Breast epithelium (tissue), 3 donors: ENCODE data around the gene CHD6.

ENCODE experiments used
- CTCF ChIP-seq, 3 donors: fragments of 450-650 bp; IDR thresholded peaks; one replicate each; pipeline ENCODE4 v1.5.1; 2016 to 2017; ENCODE audit warnings: antibody characterized with exemption in 3 of 3, mild to moderate bottlenecking in 3 of 3, moderate library complexity in 3 of 3
- POLR2A ChIP-seq: fragments of 450-650 bp; IDR thresholded peaks from one replicate; pipeline ENCODE4 v1.6.1; 2016; ENCODE audit warnings: antibody characterized with exemption, mild to moderate bottlenecking, moderate library complexity
- POLR2AphosphoS5 ChIP-seq, 3 donors: sonication (generic); formaldehyde crosslinking; IDR thresholded peaks; one replicate each; pipeline ENCODE4 v1.6.1; 2017; ENCODE audit warnings: antibody characterized with exemption in 3 of 3

DNA sequence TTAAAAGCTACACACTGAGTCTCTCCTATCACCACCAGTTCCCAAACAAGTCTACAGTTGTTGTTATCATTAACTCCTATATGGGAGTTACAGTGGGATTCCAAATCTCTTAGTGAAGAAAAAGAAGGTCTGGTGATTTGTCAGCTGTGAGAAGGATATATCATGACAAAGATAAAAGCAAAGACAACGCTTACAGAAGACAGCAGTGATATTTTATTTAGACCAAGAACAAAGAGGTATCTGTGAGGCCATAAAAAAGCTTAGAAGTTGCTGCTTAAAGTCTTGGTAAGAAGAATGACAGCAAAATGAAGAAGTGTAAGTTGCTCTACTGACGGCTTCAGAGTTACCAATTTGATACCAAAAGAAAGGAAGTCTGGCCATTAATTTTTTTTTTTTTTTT, 47.2 kb downstream of the CHD6 start:
- TF ChIP-seq CTCF (IDR thresholded peaks at IDR 0.05) (no peak), POLR2A (no peak), POLR2AphosphoS5 (IDR thresholded peaks at IDR 0.05) (no peak)
